ENCODE data around the gene RNASE7. TPM values are rescaled to one million over a fixed set of nuclear protein-coding genes. Genes with fewer than 3 reads are reported as not detected.

RNASE7 gene
- total RNA-seq, 8 experiments from 2014 or later, result 0.14 to 0.40 (median 0.29) TPM; not detected in 4

DNA sequence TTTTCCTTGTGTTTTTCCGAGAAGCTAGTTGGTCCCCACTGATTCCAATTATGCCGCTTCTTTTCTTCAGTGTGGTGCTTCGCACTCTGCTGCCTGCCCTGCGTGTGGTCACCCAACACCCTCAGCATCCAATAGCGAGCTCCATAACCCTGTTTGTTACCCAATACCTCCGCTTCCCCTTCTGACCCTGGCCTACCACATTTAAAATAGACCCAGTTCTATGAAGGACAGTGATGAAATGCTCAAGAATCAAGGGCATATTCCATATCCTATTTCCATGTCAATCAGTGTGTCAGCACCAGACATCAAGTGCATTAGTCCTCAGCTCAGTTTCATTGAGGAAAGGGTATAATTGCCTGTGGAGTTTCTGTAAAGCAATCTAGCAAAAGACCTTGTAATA, 26.9 kb upstream of the RNASE7 start:
- ATAC-seq (replicated peaks in 6 of 8), result peak in 1 of 8 experiments; percentile 4
- Histone ChIP-seq H3K27ac (no peak overlapping the region), H3K4me3 (no peak overlapping the region), H3K4me1 (replicated peaks in 1 of 2) (peaks cover 3 to 4% of the 10 kb centered on the region in 2 donors)
- 10 to 100% (median 81%) methylated on average over 1 to 6 of the region's 6 CpGs; no CpG with 5 or more reads in 4 of the 10 experiments for WGBS, 10 experiments
- in situ Hi-C loops (cut with MboI; ENCODE audit: low pct_unique_long_range_greater_than_20kb in 2 of 9, low sequenced_read_pairs in 9 of 9, unreplicated experiment in 9 of 9), result loop anchor here in 1 of 9 experiments (25.0 kb wide), 1 partner anchor 97 kb away; the partner anchor contains the start of gene TMEM253

DNA sequence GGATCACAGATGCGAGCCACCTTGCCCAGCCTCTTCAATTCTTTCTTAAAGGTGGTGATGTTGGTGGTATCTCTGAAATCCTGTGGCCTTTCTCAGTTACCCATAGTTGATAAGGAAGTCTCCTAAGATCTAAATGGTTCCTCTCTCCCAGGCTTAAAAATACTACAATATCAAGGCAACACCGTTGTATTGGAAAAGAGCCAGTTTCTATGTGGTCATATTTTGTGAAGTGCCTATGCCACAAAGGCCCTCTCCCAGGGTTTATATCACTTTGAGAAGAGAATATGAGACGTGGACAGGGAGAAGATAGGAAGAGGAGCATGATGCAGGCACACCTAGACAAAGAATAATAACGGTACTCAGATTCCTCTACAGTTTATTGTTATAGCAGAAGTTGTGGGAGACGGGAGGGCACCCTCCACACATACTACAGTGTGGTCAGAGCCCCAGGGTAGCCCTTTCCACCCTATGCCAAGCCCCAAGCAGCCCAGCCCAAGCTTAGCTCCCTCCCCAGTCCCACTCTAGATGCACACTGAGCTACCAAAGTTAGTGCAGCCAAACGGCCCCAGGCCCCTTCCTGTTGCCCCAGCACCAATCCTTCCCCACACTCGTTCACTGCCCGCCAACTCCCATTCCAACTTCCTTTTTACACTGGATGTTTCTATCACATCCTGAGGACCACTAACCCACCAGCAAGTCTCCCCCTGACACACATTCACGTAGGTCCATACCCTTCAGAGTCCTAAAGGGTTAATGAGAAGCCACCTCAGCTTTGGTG, 25.6 kb upstream of the RNASE7 start:
- 33 to 100% (median 68%) methylated on average over 1 to 7 of the region's 9 CpGs; no CpG with 5 or more reads in 2 of the 10 experiments for WGBS, 10 experiments
- in situ Hi-C loops (cut with MboI; ENCODE audit: low pct_unique_long_range_greater_than_20kb in 2 of 9, low sequenced_read_pairs in 9 of 9, unreplicated experiment in 9 of 9), result loop anchor here in 1 of 9 experiments (25.0 kb wide), 1 partner anchor 96 kb away; the partner anchor contains the start of gene TMEM253
- Histone ChIP-seq H3K4me3 (no peak overlapping the region), H3K27ac (no peak overlapping the region), H3K4me1 (replicated peaks in 1 of 2) (peaks cover 3 to 4% of the 10 kb centered on the region in 2 donors)
- no peak for ATAC-seq (replicated peaks in 6 of 8)

DNA sequence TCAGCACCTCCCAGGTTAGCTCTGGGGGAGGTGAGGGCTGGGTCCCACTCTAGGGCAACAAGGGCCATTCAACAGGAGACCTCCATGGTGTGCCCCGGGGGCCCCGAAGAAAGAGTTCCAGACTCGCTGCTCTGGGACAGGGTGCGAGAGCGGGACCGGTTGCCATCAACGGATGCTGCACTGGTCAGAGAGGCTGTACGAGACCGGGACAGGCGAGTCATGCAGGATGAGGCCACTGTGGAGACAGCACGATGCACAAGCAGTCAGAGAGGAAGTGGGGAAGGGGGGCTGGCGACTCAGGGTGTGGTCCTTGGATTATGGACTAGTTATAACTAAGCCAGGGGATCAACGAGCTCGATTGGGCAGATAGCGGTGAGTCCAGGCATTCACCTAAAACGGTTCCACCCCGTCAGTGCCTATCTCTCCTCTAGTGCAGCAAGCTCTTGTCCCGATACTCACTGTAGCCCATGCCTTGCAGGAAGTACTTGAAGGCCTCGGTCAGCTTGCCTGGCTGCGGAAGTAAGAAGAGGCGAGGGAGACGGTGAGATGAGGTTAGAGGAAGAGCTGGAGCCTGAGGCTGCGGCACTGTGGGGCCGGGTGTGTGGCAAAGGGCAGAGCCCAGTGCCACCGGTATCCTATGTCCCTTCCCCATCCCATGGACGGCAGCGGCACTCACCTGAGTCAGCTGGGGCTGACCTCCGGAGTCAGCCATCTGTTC, 24.5 kb upstream of the RNASE7 start:
- Histone ChIP-seq H3K27ac (no peak overlapping the region), H3K4me1 (replicated peaks in 1 of 2) (peaks cover 3 to 4% of the 10 kb centered on the region in 2 donors), H3K4me3 (no peak overlapping the region)
- in situ Hi-C loops (cut with MboI; ENCODE audit: low pct_unique_long_range_greater_than_20kb in 2 of 9, low sequenced_read_pairs in 9 of 9, unreplicated experiment in 9 of 9), result loop anchor here in 1 of 9 experiments (25.0 kb wide), 1 partner anchor 95 kb away; the partner anchor contains the start of gene TMEM253
- no peak for ATAC-seq (replicated peaks in 6 of 8)
- 81 to 98% (median 94%) methylated on average over 5 to 12 of the region's 28 CpGs; no CpG with 5 or more reads in 4 of the 10 experiments for WGBS, 10 experiments

DNA sequence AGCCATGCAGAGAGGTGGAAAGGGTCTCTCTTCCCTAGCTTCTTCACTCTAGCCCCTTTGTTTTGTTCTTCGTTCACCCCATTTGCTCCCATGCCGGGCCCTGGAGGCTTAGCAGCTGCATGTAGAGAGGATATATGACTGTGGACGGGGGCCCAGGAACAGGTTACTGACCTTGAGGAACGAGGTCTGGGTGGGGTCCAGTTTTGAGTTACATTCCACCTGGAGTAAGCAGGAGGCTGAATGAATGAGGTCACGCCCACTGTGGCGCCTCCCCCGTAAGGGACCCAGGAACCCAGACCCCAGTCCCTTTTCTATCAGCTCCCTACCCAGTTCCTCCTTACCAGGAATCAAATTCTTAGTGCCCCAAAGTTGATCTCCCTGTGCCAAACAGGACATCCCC, 23.9 kb upstream of the RNASE7 start:
- Histone ChIP-seq H3K4me1 (replicated peaks in 1 of 2) (peaks cover 3 to 4% of the 10 kb centered on the region in 2 donors), H3K4me3 (no peak overlapping the region), H3K27ac (no peak overlapping the region)
- 66 to 100% (median 88%) methylated on average over 1 to 6 of the region's 7 CpGs; no CpG with 5 or more reads in 4 of the 10 experiments for WGBS, 10 experiments
- in situ Hi-C loops (cut with MboI; ENCODE audit: low pct_unique_long_range_greater_than_20kb in 2 of 9, low sequenced_read_pairs in 9 of 9, unreplicated experiment in 9 of 9), result loop anchor here in 1 of 9 experiments (25.0 kb wide), 1 partner anchor 94 kb away; the partner anchor contains the start of gene TMEM253
- no peak for ATAC-seq (replicated peaks in 6 of 8)

DNA sequence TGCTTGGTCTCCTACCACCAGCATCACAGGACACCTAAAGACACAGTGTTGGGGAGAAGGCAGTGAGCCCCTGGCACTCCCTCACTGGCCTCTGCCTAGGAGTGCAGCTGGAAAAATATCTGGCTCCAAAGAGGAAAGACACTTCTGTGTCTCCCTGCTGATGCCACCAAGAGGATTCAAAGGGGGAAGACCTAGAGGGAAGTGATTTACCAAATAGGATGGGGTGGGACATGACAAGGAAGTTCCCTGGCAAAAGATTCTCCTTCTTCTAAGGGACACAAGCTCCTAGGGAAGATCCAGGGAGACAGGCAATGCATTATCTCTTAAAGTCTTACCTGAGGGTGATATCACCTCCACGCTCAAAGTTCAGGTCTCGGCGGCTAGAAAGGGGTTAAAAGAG, 23.4 kb upstream of the RNASE7 start:
- H3K27ac ChIP-seq, result no peak overlapping the region
- H3K4me1 ChIP-seq (replicated peaks in 1 of 2), result peaks cover 3 to 4% of the 10 kb centered on the region in 2 donors
- no peak for ATAC-seq (replicated peaks in 6 of 8)
- 80 to 100% (median 92%) methylated on average over 1 to 3 of the region's 3 CpGs; no CpG with 5 or more reads in 5 of the 10 experiments for WGBS, 10 experiments
- H3K4me3 ChIP-seq, result no peak overlapping the region
- in situ Hi-C loops (cut with MboI; ENCODE audit: low pct_unique_long_range_greater_than_20kb in 2 of 9, low sequenced_read_pairs in 9 of 9, unreplicated experiment in 9 of 9), result loop anchor here in 1 of 9 experiments (25.0 kb wide), 1 partner anchor 94 kb away; the partner anchor contains the start of gene TMEM253

DNA sequence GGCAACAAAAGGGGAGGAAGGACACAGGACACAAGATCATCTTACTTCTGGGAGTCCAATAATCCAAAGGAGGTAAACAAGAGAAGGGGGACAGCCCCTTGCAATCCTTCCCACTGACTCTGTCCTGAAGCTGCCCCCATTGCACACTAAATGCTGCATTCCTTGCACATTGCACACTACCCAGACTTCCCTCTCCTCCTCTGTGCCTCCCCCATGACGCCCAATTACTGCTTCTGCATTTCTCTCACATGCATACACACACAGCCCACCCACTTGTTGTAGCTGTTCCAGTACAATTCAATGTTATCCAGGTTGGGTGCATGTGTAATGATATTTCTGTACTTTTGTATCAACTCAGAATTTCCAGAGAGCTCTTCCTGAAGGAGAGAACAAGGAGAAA, 22.8 kb upstream of the RNASE7 start:
- in situ Hi-C loops (cut with MboI; ENCODE audit: low pct_unique_long_range_greater_than_20kb in 2 of 9, low sequenced_read_pairs in 9 of 9, unreplicated experiment in 9 of 9), result loop anchor here in 1 of 9 experiments (25.0 kb wide), 1 partner anchor 93 kb away; the partner anchor contains the start of gene TMEM253
- Histone ChIP-seq H3K4me3 (no peak overlapping the region), H3K27ac (no peak overlapping the region), H3K4me1 (replicated peaks in 1 of 2) (peaks cover 3 to 4% of the 10 kb centered on the region in 2 donors)
- no peak for ATAC-seq (replicated peaks in 6 of 8)
- 20 to 40% (median 33%) methylated on average over 1 of the region's 1 CpG; no CpG with 5 or more reads in 6 of the 10 experiments for WGBS, 10 experiments

DNA sequence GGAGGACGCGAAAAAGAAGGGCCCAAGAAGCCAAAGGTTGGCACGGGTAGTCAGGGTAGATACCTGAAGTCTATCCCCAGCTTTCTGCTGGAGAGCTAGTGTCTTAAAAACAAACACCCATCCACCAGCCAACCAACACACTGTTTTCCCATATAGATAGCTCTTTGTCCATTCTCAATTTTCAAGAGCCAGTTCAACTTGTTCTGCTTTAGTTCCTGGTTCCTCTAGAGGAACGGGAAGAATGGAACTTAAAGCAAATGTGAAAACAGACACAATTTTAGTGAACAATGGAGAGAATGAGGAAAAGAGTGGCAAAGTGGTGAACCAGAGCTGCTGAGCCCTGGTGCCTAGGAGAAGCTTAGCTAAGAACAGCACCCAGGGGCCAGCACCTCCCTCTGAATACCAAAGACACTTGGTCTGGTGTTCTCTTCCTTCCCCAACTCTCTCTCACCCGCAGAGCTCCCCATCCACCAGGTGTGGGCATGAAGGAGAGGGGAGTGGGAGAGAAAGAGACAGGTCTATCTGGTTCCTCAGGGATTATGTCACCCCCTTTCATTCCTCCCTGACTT, 21.1 kb upstream of the RNASE7 start:
- no peak overlapping the region for H3K4me3 ChIP-seq
- no peak overlapping the region for H3K27ac ChIP-seq
- in situ Hi-C loops (cut with MboI; ENCODE audit: low pct_unique_long_range_greater_than_20kb in 2 of 9, low sequenced_read_pairs in 9 of 9, unreplicated experiment in 9 of 9), result loop anchor here in 1 of 9 experiments (25.0 kb wide), 1 partner anchor 91 kb away; the partner anchor contains the start of gene TMEM253
- no peaks in the 10 kb centered on the region for H3K4me1 ChIP-seq (replicated peaks in 1 of 2)
- no peak for ATAC-seq (replicated peaks in 6 of 8)
- 20 to 100% (median 90%) methylated on average over 1 to 5 of the region's 5 CpGs; no CpG with 5 or more reads in 3 of the 10 experiments for WGBS, 10 experiments

DNA sequence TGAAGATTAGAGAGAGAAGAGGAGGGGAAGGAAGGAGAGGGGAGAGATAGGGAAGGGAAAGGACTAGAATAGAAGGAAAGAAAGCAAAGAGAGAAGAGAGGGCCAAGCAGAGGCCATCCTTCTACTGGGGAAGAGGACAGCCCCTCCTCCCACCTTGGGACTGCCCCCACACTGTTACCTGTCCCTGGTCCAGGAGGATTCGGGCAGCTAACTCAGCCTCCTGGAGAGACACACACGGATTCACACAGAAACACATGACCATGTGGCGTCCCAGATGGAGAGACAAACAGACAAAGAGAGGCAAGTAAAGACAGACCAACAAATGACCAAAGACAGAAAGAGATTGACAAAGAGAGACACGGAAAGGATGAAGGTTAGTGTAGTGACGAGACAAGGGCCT, 19.5 kb upstream of the RNASE7 start:
- H3K27ac ChIP-seq, result no peak overlapping the region
- no peaks in the 10 kb centered on the region for H3K4me1 ChIP-seq (replicated peaks in 1 of 2)
- WGBS, 10 experiments, result 40 to 93% (median 74%) methylated on average over 1 to 5 of the region's 5 CpGs
- H3K4me3 ChIP-seq, result no peak overlapping the region
- ATAC-seq (replicated peaks in 6 of 8), result no peak
- in situ Hi-C loops (cut with MboI; ENCODE audit: low pct_unique_long_range_greater_than_20kb in 2 of 9, low sequenced_read_pairs in 9 of 9, unreplicated experiment in 9 of 9), result loop anchor here in 1 of 9 experiments (25.0 kb wide), 1 partner anchor 90 kb away; the partner anchor contains the start of gene TMEM253

DNA sequence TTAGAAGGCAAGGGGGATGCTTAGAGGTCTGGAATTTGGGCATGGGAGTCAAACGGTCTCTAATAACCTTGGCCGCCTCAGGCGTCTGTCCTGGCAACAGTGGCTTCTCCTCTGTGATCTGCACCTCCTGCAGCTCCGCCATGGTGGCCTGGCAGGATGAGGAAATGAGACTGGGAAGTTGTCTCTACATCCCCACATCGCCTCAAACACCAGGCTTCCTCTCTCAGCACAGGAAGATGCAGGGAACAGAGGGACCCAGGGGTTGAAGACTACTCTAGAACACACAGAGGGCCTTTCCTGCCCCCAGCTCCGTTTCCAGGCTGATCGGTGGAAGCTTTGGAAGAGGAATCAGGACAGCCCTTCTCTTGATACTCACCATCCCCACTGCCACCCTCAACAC, 19.0 kb upstream of the RNASE7 start:
- no peak overlapping the region for H3K27ac ChIP-seq
- H3K4me1 ChIP-seq (replicated peaks in 1 of 2), result no peaks in the 10 kb centered on the region
- in situ Hi-C loops (cut with MboI; ENCODE audit: low pct_unique_long_range_greater_than_20kb in 2 of 9, low sequenced_read_pairs in 9 of 9, unreplicated experiment in 9 of 9), result loop anchor here in 1 of 9 experiments (25.0 kb wide), 1 partner anchor 89 kb away; the partner anchor contains the start of gene TMEM253
- no peak for ATAC-seq (replicated peaks in 6 of 8)
- H3K4me3 ChIP-seq, result no peak overlapping the region
- 66 to 92% (median 79%) methylated on average over 2 to 6 of the region's 7 CpGs; no CpG with 5 or more reads in 4 of the 10 experiments for WGBS, 10 experiments

DNA sequence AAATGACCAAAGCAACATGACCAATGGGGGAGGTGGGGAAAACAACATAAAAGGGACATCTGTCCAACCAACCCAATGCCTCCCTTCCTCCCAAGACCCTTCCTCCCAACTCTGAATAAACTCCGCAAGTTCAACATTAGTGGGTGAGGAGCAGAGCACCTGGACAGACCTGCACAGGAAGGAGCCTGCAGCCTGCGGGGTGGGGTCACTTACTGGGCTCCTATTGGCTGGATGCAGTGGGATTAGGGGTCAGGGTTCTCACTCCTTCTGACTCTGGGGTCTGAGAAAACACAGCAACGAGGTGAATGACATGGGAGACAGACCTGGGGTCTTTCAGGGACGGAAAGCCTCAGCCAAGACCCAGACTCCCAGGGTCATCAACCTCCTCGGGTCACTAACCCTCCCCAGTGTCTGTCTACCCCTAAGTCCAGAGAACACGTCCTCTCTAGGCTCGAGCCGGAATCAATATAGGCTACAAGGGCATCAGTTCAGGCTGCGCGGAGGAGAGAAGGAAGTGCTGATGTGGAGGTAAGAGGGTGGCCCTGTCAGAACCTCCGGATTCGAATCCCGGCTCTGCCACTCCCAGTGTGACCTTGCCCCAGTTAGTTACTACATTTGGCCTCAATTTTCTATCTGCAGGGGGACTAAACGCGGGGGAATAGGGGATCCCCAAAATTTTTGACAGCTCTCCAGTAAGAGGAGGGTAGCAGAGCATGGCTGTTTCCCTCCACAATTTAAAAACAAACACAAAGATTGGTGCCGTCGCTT, 18.2 kb upstream of the RNASE7 start:
- no peak for ATAC-seq (replicated peaks in 6 of 8)
- in situ Hi-C loops (cut with MboI; ENCODE audit: low pct_unique_long_range_greater_than_20kb in 2 of 9, low sequenced_read_pairs in 9 of 9, unreplicated experiment in 9 of 9), result loop anchor here in 1 of 9 experiments (25.0 kb wide), 1 partner anchor 88 kb away; the partner anchor contains the start of gene TMEM253

DNA sequence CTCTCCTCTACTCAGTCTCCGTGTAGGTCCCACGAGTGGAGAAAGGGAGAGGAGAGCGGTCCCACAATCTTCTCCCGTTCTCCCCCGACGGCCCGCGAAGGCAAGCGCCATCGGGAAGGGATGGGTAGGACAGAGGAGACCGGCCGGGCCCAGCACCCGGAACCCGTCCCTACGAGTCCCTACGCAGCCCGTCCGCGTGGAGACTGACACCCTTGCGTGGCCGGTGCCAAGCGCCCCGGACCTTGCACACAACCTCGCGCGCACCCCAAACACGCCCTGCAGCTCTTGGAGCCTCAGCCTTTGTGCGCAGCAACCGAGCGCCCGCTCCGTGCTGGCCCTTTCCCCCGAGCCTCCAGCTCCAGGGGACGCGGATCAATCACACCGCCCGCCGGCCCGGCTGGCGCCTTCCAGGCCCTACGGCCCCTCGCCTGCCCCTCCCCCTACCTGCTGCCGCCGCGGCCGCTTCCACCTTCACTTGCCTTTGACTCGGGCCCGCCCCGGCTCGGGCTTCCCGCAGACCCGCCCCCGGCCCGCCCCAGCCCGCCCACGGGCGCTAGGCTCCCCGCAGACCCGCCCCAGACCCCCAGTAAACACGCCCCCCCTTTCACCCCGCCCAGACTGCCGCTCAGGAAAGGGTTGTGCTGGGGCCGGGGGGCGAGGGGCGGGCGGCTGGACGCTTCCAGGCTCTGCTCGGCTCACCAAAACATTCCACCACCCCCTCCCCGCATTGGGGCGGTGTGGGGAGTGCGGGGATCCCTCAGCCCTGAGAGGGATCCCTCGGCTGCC, 17.4 kb upstream of the RNASE7 start, which contains the start of gene NDRG2:
TSS of gene NDRG2 (minus strand) at position 477 of the 786 bp plus-strand sequence. CDS start 1,746 bp downstream, outside the sequence.
- 0 to 3% methylated on average over 1 to 14 of the region's 72 CpGs; no CpG with 5 or more reads in 8 of the 10 experiments for WGBS, 10 experiments
- peak; percentile 72 to 92 (median 86) for ATAC-seq (replicated peaks in 6 of 8)
- no peaks in the 10 kb centered on the region for H3K4me1 ChIP-seq (replicated peaks in 1 of 2)
- in situ Hi-C loops (cut with MboI; ENCODE audit: low pct_unique_long_range_greater_than_20kb in 2 of 9, low sequenced_read_pairs in 9 of 9, unreplicated experiment in 9 of 9), result loop anchor here in 1 of 9 experiments (25.0 kb wide), 1 partner anchor 88 kb away; the partner anchor contains the start of gene TMEM253
- peak within 1 kb of the TSS in 1 of 2 donors; percentile 50 for H3K27ac ChIP-seq
- H3K4me3 ChIP-seq, result peak within 1 kb of the TSS; percentile 40 to 49 (median 46)

More for the DNA sequence above, 18.2 kb upstream of the RNASE7 start:
- 0 to 35% (median 23%) methylated on average over 1 to 10 of the region's 17 CpGs; no CpG with 5 or more reads in 3 of the 10 experiments for WGBS, 10 experiments
- Histone ChIP-seq H3K4me3 (peak overlapping the region; percentile 40 to 49 (median 46)), H3K27ac (peak overlapping the region in 1 of 2 donors; percentile 28), H3K4me1 (replicated peaks in 1 of 2) (no peaks in the 10 kb centered on the region)

All from motor neuron (in vitro differentiated cells).